GM12875 (cell line): ENCODE results near the gene CHRNB1.
A peak's percentile ranks its signal among the peaks of the same experiment; 100 is the strongest.

ENCODE experiments used
- H3K4me3 ChIP-seq: one replicate; pipeline ENCODE4 v1.5.1; 2011; ENCODE audit warnings: low read depth, low read length, control low read depth
- TF ChIP-seq, protein P1 (sequence below): IDR thresholded peaks from 2 replicates; pipeline ENCODE4 v1.5.1; 2011; ENCODE audit warnings: low read depth, mild to moderate bottlenecking, control low read depth, inconsistent platforms, low read length, moderate library complexity, borderline replicate concordance; ENCODE audit not compliant: insufficient read depth

The CHRNB1 gene

DNA sequence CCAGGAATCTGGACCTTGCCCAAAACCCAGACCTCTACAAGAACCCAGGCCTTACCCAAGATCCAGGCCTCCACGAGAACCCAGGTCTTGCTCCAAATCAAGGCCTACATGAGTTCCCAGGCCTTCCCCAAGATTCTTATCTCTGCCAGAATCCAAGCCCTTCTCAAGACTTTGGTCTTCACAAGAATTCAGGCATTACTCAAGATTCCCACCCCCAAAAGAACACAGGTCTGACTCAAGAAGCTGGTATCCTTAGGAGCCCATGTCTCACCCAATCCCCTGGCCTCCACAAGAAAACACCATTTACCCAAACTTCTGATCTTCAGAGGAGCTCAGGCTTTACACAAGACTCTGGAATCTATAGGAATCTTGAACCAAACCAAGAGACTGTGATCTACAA lies 13.6 kb upstream of the CHRNB1 start:
- H3K4me3 ChIP-seq, result no peak overlapping the region
- TF ChIP-seq, protein P1, sequence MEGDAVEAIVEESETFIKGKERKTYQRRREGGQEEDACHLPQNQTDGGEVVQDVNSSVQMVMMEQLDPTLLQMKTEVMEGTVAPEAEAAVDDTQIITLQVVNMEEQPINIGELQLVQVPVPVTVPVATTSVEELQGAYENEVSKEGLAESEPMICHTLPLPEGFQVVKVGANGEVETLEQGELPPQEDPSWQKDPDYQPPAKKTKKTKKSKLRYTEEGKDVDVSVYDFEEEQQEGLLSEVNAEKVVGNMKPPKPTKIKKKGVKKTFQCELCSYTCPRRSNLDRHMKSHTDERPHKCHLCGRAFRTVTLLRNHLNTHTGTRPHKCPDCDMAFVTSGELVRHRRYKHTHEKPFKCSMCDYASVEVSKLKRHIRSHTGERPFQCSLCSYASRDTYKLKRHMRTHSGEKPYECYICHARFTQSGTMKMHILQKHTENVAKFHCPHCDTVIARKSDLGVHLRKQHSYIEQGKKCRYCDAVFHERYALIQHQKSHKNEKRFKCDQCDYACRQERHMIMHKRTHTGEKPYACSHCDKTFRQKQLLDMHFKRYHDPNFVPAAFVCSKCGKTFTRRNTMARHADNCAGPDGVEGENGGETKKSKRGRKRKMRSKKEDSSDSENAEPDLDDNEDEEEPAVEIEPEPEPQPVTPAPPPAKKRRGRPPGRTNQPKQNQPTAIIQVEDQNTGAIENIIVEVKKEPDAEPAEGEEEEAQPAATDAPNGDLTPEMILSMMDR, result no peak

DNA sequence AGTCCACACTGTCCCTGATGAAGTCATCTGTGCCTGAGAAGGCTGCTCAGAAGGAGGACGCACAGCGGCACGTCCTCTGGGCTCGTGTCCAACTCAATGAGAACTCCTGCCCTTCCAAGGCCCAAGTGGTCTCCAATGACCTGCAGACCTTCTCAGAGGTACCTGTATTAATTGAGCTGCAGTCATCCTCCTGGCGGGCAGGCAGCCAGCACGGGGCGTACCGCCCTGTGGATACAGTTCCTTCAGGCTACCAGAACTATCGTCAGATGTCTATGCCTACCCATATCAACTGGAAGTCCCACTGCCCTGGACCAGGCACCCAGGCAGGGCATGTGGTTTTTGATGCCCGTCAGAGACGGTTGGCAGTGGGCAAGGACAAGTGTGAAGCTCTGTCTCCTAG lies 12.6 kb upstream of the CHRNB1 start:
- TF ChIP-seq, protein P1, result no peak
- no peak overlapping the region for H3K4me3 ChIP-seq

DNA sequence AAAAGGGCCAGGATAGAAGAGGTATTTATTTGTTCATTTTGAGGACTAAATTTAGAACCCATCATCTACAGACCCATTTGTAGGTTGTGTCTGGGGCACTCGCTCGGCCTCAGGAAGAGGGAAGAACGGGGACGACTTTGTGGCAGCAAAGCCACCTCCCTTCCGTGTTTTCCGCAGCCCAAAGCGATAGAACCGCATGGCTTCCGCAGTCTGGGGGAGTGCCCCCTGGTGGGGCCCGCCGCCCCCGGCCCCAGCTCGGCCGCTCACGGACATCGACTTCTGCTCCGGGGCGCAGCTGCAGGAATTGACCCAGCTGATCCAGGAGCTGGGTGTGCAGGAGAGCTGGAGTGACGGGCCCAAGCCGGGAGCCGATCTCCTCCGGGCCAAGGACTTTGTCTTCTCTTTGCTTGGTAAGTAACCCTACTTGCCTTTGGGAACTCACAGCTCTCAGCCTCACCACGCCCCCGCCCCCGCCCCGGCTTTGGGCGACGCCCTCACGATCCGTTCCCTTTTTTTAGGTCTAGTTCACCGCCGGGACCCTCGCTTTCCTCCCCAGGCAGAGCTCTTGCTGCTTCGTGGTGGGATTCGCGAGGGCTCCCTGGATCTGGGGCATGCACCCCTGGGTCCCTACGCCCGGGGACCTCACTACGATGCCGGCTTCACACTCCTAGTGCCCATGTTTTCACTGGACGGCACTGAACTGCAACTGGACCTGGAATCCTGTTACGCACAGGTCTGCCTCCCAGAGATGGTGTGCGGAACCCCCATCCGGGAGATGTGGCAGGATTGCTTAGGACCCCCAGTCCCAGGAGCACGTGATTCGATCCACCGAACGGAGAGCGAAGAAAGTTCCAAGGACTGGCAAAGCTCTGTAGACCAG lies 8.9 kb upstream of the CHRNB1 start:
- H3K4me3 ChIP-seq, result peak overlapping the region; percentile 68
- TF ChIP-seq, protein P1, result peak; percentile 51

DNA sequence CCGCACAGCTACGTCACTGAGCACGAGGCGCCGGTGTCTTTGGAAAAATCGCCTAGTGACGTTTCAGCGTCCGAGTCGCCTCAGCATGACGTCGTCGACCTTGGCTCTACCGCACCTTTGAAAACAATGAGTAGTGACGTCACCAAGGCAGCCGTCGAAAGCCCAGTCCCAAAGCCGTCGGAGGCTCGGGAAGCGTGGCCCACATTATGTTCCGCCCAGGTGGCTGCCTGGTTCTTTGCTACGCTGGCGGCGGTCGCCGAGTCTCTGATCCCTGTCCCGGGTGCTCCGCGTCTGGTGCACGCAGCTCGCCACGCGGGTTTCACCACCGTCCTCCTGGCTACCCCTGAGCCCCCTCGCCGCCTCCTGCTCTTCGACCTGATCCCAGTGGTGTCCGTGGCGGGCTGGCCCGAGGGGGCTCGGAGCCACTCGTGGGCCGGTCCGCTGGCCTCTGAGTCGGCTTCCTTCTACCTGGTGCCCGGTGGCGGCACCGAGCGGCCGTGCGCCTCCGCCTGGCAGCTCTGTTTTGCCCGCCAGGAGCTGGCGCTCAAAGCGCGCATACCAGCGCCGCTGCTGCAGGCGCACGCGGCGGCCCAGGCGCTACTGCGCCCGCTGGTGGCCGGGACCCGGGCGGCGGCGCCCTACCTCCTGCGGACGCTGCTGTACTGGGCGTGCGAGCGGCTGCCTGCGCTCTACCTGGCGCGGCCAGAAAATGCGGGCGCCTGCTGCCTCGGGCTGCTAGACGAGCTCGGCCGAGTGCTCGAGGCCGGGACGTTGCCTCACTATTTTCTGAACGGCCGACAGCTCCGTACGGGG lies 8.1 kb upstream of the CHRNB1 start:
- H3K4me3 ChIP-seq, result peak overlapping the region; percentile 68
- TF ChIP-seq, protein P1, result peak; percentile 93

DNA sequence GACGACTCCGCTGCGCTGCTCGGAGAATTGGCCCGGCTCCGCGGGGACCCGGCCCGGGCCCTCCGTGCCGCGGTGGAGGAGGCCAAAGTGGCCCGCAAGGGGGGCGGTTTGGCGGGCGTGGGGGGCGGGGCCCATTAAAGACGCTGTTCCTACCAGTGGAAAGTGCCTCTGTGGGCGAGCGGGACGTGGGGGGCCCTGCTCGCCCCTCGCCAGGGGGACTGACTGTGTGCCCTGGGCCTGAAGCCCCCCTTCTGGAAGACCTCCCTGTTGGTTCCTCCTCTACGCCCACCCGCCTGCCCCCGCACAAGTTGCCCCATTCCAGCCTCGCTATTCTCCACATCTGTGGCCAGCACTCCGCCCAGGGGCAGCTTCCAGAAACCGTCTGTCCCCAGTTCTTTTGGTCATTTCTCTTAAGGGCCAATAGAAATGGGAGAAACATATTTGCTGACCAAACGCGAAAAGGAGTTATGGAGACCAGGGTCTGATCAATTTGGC lies 7.4 kb upstream of the CHRNB1 start:
- no peak overlapping the region for H3K4me3 ChIP-seq
- TF ChIP-seq, protein P1, result no peak

DNA sequence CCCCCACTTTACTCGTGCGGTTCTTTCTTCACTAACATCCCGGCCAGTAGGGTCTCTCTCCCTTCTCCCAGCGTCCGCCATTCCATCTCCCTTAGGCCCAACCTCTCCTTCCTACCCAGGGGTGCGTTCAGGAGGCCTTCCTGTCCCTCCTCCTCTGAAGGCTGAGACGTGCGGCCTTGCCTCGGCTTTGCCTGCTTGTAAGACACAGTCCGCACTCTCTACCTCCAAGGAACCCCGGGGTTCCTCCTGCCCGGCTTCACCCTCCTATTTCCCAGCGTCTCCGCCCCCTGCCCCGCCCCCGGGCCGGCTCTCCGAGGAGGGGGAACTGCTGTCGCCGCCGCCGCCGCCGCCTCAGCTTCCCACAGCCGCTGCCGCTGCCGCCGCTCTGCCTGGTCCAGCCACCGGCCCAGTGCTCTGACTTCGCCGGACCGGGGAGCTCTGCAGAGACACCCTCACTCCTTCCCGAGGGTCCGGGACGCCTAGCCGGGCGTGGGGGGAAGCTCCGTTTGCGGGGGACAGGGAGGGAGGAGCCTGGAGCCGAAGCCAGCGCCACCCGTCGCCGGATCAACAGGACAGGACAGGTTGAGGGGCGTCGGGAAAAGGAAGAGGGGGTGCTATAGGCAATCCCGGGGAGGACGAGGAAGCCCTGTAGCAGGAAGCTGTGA lies 6.8 kb upstream of the CHRNB1 start:
- TF ChIP-seq, protein P1, result no peak
- H3K4me3 ChIP-seq, result peak overlapping the region; percentile 21
